Upper lobe of left lung (tissue), 4 donors: ENCODE data around the gene C1orf21.

Source experiments
- EP300 ChIP-seq, 4 donors: sonication (generic); formaldehyde crosslinking; IDR thresholded peaks; one replicate each; pipeline ENCODE4 v1.5.1; 2017; ENCODE audit warnings: antibody characterized with exemption in 4 of 4, control low read depth in 2 of 4
- POLR2A ChIP-seq, 4 donors: fragments of 450-650 bp; IDR thresholded peaks; one replicate each; pipeline ENCODE4 v1.5.1; 2016 to 2017; ENCODE audit warnings: antibody characterized with exemption in 4 of 4, mild to moderate bottlenecking in 2 of 4
- POLR2AphosphoS5 ChIP-seq, 2 donors: sonication (generic); formaldehyde crosslinking; IDR thresholded peaks; one replicate each; pipeline ENCODE4 v1.5.1; 2017; ENCODE audit warnings: antibody characterized with exemption in 2 of 2
- TF ChIP-seq, protein P1 (sequence below), 6 experiments: fragments of 450-650 bp in 4 of 6; fragments of 200-600 bp in 2 of 6; sonication (generic) in 2 of 6; IDR thresholded peaks; one replicate each; pipeline ENCODE4 v1.5.1; 2016 to 2019; ENCODE audit warnings: antibody characterized with exemption in 6 of 6

DNA sequence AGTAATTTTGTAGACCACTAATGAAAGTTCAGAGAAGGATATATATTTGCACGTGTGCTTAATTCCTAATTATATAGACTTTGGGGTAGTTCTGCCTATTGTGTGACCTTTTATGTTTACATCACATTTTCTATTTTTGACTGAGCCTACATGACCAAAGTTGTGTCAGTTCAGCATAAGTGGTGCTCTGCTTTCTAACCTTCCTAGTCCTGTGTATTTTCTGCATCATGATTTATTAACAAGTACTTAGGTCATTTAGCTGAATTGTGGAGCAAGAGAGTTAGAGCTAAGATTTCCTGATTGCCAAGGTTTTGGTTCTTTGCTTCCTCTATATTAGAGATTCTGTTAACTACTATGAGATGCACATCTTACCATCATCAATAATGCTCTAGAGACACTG, 176.0 kb downstream of the C1orf21 start:
- TF ChIP-seq, protein P1, sequence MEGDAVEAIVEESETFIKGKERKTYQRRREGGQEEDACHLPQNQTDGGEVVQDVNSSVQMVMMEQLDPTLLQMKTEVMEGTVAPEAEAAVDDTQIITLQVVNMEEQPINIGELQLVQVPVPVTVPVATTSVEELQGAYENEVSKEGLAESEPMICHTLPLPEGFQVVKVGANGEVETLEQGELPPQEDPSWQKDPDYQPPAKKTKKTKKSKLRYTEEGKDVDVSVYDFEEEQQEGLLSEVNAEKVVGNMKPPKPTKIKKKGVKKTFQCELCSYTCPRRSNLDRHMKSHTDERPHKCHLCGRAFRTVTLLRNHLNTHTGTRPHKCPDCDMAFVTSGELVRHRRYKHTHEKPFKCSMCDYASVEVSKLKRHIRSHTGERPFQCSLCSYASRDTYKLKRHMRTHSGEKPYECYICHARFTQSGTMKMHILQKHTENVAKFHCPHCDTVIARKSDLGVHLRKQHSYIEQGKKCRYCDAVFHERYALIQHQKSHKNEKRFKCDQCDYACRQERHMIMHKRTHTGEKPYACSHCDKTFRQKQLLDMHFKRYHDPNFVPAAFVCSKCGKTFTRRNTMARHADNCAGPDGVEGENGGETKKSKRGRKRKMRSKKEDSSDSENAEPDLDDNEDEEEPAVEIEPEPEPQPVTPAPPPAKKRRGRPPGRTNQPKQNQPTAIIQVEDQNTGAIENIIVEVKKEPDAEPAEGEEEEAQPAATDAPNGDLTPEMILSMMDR (IDR thresholded peaks at IDR 0.05): no peak
- TF ChIP-seq POLR2A (IDR thresholded peaks at IDR 0.05): no peak
- no peak for TF ChIP-seq POLR2AphosphoS5 (IDR thresholded peaks at IDR 0.05)
- TF ChIP-seq EP300 (IDR thresholded peaks at IDR 0.05): no peak
